Tibial nerve (tissue), 4 donors: ENCODE results near the gene CENPO. TPM values are rescaled to one million over a fixed set of nuclear protein-coding genes. Genes with fewer than 3 reads are reported as not detected.

Source experiments
- DNase-seq, 2 donors: peaks; one replicate each; pipeline ENCODE4 v3.0.0-alpha.2; 2019; ENCODE audit warnings: low spot score in 2 of 2
- H3K27ac ChIP-seq, 4 donors: fragments of 200-600 bp; sonication (generic) in 3 of 4; one replicate each; pipeline ENCODE4 v1.5.1; 2017 to 2019; ENCODE audit warnings: mild to moderate bottlenecking in 1 of 4
- H3K27me3 ChIP-seq, 2 donors: fragments of 200-600 bp; sonication (generic) in 1 of 2; one replicate each; pipeline versions ENCODE4 v1.5.1 to v1.6.0; 2017 to 2019
- H3K36me3 ChIP-seq, 3 donors: fragments of 200-600 bp; sonication (generic); one replicate each; pipeline ENCODE4 v1.5.1; 2018 to 2019
- H3K4me1 ChIP-seq, 4 donors: fragments of 200-600 bp; sonication (generic) in 3 of 4; one replicate each; pipeline ENCODE4 v1.5.1; 2017 to 2019
- H3K4me3 ChIP-seq, 4 donors: fragments of 200-600 bp; sonication (generic) in 3 of 4; one replicate each; pipeline ENCODE4 v1.5.1; 2017 to 2019; ENCODE audit warnings: mild to moderate bottlenecking in 1 of 4, moderate library complexity in 1 of 4
- H3K9me3 ChIP-seq, 4 donors: fragments of 200-600 bp; sonication (generic) in 3 of 4; one replicate each; pipeline ENCODE4 v1.5.1; 2017 to 2019
- EP300 ChIP-seq, 2 donors: sonication (generic); formaldehyde crosslinking; IDR thresholded peaks; one replicate each; pipeline ENCODE4 v1.6.1; 2017; ENCODE audit warnings: antibody characterized with exemption in 2 of 2, mild to moderate bottlenecking in 1 of 2
- POLR2A ChIP-seq, 2 donors: fragments of 450-650 bp; IDR thresholded peaks; one replicate each; pipeline ENCODE4 v1.6.1; 2017; ENCODE audit warnings: antibody characterized with exemption in 2 of 2, mild to moderate bottlenecking in 2 of 2, moderate library complexity in 2 of 2
- WGBS, 2 donors: methylation state at CpG; one replicate each; pipeline ENCODE4 v1.1.5; 2018; 5-methylcytosine and 5-hydroxymethylcytosine counted together
- total RNA-seq, 4 donors: library from RNA; depleted of rRNA; stranded (reverse); fragments of >200 nt; gene quantifications; one replicate each; pipeline ENCODE4 v1.1.0, GENCODE V29; 2016
- TF ChIP-seq, protein P1 (sequence below), 5 experiments: fragments of 200-600 bp in 3 of 5; fragments of 450-650 bp in 2 of 5; sonication (generic) in 3 of 5; IDR thresholded peaks; one replicate each; pipeline ENCODE4 v1.5.1; 2016 to 2019; ENCODE audit warnings: antibody characterized with exemption in 5 of 5, mild to moderate bottlenecking in 3 of 5, moderate library complexity in 2 of 5

The CENPO gene
- total RNA-seq, 4 donors from 2014 or later, result 2.4 to 3.6 (median 2.7) TPM

DNA sequence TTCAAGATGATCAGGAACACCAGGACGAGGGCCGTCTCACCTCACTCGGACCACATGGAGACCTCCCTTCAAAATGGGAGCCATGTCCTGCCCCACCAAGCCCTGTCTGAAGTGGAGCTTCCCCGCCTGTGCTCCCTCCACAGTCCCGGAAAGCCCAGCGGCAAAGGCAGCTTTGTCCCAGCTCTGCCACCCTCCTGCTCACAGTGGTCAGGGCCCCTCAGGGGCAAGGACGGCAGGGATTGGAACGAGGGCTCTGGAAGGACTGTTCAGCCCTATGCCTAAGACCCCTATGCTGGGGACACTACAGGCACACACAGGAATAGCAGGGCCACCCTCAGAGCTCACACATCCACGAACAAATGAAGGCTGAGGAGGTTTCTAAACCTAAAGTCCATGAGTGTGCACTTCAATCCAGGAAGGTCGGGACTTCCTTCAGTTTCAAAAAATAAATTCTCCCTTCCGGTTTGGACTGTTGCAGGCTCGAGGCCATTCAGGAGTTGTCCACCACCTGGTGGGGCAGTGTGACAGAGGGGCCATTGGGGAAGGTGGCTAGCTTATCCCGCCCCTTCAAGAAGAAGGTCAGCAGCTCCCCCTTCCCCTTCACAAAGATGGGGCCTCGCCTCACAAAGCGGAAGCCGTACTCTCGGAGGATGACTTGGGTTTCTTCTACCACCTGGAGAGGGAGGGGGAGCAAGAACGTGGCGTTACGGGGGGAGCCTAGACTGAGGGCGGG lies 26.4 kb downstream of the CENPO start:
- 77 to 84% methylated on average over 18 to 19 of the region's 21 CpGs for WGBS, 2 donors

DNA sequence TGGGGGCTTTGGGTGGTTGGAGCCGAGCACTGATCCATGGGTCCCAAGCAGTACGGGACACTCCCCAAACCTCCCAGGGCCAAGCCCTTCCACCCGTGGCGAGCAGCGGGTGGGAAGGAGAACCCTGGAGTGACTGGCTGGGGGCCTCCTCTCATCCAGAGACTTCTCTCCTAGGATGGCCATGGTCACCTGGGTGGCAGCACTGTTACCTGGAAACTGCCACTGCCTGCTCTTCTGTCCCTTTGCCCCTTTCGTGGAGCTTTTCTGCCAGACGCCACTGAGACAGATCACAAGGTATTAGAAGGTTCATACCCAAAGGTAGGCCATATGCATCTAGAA lies 26.9 kb downstream of the CENPO start:
- TF ChIP-seq POLR2A (IDR thresholded peaks at IDR 0.05) (no peak), EP300 (IDR thresholded peaks at IDR 0.05) (no peak)
- TF ChIP-seq, protein P1, sequence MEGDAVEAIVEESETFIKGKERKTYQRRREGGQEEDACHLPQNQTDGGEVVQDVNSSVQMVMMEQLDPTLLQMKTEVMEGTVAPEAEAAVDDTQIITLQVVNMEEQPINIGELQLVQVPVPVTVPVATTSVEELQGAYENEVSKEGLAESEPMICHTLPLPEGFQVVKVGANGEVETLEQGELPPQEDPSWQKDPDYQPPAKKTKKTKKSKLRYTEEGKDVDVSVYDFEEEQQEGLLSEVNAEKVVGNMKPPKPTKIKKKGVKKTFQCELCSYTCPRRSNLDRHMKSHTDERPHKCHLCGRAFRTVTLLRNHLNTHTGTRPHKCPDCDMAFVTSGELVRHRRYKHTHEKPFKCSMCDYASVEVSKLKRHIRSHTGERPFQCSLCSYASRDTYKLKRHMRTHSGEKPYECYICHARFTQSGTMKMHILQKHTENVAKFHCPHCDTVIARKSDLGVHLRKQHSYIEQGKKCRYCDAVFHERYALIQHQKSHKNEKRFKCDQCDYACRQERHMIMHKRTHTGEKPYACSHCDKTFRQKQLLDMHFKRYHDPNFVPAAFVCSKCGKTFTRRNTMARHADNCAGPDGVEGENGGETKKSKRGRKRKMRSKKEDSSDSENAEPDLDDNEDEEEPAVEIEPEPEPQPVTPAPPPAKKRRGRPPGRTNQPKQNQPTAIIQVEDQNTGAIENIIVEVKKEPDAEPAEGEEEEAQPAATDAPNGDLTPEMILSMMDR (IDR thresholded peaks at IDR 0.05), result no peak
- WGBS, 2 donors, result 87 to 90% methylated on average over 7 of the region's 7 CpGs
- H3K4me3 ChIP-seq, result no peak overlapping the region
- H3K27me3 ChIP-seq, result no peaks in the 10 kb centered on the region
- peaks cover 0 to 95% (median 24%) of the 10 kb centered on the region in 3 donors for H3K36me3 ChIP-seq
- DNase-seq, result no peak
- no peaks in the 10 kb centered on the region for H3K4me1 ChIP-seq
- no peak overlapping the region for H3K27ac ChIP-seq
- H3K9me3 ChIP-seq, result no peaks in the 10 kb centered on the region

More for the DNA sequence above, 26.4 kb downstream of the CENPO start:
- no peak for DNase-seq
- TF ChIP-seq, protein P1 (IDR thresholded peaks at IDR 0.05), result no peak
- no peak for TF ChIP-seq EP300 (IDR thresholded peaks at IDR 0.05)
- TF ChIP-seq POLR2A (IDR thresholded peaks at IDR 0.05), result no peak
- Histone ChIP-seq H3K27ac (no peak overlapping the region), H3K4me1 (no peaks in the 10 kb centered on the region), H3K4me3 (no peak overlapping the region), H3K36me3 (peaks cover 0 to 90% (median 24%) of the 10 kb centered on the region in 3 donors), H3K27me3 (no peaks in the 10 kb centered on the region), H3K9me3 (no peaks in the 10 kb centered on the region)

DNA sequence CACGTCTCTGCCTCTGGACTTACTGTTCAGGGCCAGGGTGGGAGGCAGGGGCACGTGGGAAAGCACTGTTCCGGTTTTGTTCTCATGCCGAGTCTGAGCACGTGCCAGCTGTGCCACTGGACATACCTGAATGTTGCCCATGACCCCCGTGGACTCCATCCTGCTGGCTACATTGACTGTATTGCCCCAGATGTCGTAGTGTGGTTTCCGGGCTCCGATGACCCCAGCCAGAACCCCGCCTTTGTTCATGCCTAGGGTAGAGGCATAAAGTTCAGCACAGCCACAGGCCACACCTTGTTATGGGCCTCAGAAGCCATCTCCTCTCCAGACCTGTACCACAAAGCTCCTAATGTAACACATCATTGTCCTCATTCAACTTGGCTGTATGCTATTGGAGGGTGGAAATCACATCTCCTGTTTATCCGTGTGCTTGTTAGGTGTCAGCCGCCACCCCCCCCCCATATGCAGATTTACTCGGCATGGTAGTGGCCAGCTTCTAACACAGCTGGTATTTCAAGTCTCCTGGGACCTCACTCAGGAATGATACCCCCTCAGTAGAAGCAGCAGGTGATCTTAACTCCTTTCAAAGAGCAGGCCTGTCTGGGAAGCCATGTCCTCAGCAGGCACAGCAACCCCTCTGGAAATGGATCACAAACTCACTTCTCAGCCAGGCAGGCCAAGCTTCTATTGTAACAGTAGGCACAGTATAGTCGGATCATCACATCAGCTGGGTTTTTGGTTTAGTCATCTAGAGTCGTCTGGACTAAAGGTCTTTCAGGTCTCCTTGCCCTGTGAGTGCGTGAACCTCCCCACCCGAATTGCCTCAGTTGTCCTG lies 27.6 kb downstream of the CENPO start:
- WGBS, 2 donors, result 80 to 88% methylated on average over 16 to 17 of the region's 17 CpGs
- Histone ChIP-seq H3K27me3 (no peaks in the 10 kb centered on the region), H3K9me3 (no peaks in the 10 kb centered on the region), H3K4me3 (no peak overlapping the region), H3K36me3 (peaks cover 0 to 96% (median 24%) of the 10 kb centered on the region in 3 donors), H3K4me1 (no peaks in the 10 kb centered on the region), H3K27ac (no peak overlapping the region)
- DNase-seq, result no peak
- TF ChIP-seq POLR2A (IDR thresholded peaks at IDR 0.05) (no peak), EP300 (IDR thresholded peaks at IDR 0.05) (no peak)
- TF ChIP-seq, protein P1 (IDR thresholded peaks at IDR 0.05), result no peak

DNA sequence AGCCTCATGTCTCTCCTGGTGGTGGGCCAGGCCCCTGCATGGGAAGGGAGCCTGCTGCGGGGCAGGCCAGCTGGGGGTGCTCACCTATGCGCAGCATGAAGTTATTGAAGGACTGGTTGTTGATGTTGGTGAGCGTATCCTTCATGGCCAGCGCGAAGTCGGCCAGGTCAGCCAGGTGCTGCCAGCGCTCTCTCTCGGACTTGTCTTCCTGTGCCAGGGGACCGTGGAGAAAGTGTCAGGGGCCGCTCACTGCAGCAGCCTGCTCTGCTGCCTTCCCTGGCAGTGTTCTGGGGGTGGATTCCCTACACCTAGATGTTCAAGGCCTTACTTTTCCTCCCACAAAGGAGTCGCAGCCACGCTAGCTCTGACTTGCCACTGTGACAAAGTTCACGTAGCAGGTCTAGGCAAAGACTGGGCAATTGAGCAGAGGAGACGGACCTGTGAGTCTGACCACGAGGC lies 28.2 kb downstream of the CENPO start:
- 88 to 92% methylated on average over 13 to 15 of the region's 15 CpGs for whole genome bisulfite sequencing, 2 donors
- DNase-seq, result no peak
- H3K9me3 ChIP-seq, result no peaks in the 10 kb centered on the region

More for the DNA sequence above, 28.2 kb downstream of the CENPO start:
- peaks cover 0 to 95% (median 24%) of the 10 kb centered on the region in 3 donors for H3K36me3 ChIP-seq
- no peak overlapping the region for H3K27ac ChIP-seq
- H3K27me3 ChIP-seq, result no peaks in the 10 kb centered on the region
- H3K4me1 ChIP-seq, result no peaks in the 10 kb centered on the region
- TF ChIP-seq POLR2A (IDR thresholded peaks at IDR 0.05), result no peak
- TF ChIP-seq, protein P1 (IDR thresholded peaks at IDR 0.05), result no peak
- TF ChIP-seq EP300 (IDR thresholded peaks at IDR 0.05), result no peak
- no peak overlapping the region for H3K4me3 ChIP-seq
